ENCODE data around the gene POLA1. TPM values are rescaled to one million over a fixed set of nuclear protein-coding genes. Genes with fewer than 3 reads are reported as not detected.

The POLA1 gene
- total RNA-seq, 4 donors from 2014 or later, result 1.2 to 9.1 (median 5.4) TPM

DNA sequence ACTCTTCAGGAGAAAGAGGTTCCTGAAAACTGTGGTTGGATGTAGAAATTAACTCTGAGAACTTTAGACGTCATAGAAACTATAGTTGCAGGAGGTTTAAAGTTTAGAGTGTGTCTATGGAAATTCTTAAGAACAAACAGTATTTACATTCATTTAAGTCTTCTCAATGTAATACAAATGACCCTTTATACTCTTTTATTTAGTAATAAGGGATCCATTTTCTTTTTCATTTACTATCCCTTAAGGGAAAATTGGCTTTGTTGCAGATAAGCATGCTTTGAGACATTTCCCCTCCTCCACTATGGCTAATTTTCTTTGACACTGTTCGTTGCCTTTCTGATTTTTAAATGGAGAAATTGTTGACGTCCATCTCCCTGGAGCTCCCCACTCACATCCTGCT lies 96.4 kb downstream of the POLA1 start:
- no peak overlapping the region for H3K4me3 ChIP-seq
- DNase-seq, result no peak
- no peak for TF ChIP-seq POLR2AphosphoS5 (IDR thresholded peaks at IDR 0.05)
- no peak for TF ChIP-seq EP300 (IDR thresholded peaks at IDR 0.05; ENCODE audit: low read depth)
- no peak for TF ChIP-seq POLR2A (IDR thresholded peaks at IDR 0.05)
- TF ChIP-seq, protein P1, sequence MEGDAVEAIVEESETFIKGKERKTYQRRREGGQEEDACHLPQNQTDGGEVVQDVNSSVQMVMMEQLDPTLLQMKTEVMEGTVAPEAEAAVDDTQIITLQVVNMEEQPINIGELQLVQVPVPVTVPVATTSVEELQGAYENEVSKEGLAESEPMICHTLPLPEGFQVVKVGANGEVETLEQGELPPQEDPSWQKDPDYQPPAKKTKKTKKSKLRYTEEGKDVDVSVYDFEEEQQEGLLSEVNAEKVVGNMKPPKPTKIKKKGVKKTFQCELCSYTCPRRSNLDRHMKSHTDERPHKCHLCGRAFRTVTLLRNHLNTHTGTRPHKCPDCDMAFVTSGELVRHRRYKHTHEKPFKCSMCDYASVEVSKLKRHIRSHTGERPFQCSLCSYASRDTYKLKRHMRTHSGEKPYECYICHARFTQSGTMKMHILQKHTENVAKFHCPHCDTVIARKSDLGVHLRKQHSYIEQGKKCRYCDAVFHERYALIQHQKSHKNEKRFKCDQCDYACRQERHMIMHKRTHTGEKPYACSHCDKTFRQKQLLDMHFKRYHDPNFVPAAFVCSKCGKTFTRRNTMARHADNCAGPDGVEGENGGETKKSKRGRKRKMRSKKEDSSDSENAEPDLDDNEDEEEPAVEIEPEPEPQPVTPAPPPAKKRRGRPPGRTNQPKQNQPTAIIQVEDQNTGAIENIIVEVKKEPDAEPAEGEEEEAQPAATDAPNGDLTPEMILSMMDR (IDR thresholded peaks at IDR 0.05), result no peak
- no peaks in the 10 kb centered on the region for H3K36me3 ChIP-seq
- 63 to 100% methylated on average over 1 to 3 of the region's 3 CpGs for WGBS, 2 donors (ENCODE audit: low coverage in 1 of 2)
- no peaks in the 10 kb centered on the region for H3K4me1 ChIP-seq
- intact Hi-C loops (cut with DNase I; ENCODE audit: low total_unique reads) (no loop called here), in situ Hi-C loops (cut with MboI; ENCODE audit: low pct_ligation_motif_present in 1 of 4, low pct_unique_long_range_greater_than_20kb in 1 of 4, low sequenced_read_pairs in 3 of 4) (no loop called here)
- H3K27me3 ChIP-seq, result no peaks in the 10 kb centered on the region
- no peak overlapping the region for H3K27ac ChIP-seq
- H3K9me3 ChIP-seq, result no peaks in the 10 kb centered on the region

DNA sequence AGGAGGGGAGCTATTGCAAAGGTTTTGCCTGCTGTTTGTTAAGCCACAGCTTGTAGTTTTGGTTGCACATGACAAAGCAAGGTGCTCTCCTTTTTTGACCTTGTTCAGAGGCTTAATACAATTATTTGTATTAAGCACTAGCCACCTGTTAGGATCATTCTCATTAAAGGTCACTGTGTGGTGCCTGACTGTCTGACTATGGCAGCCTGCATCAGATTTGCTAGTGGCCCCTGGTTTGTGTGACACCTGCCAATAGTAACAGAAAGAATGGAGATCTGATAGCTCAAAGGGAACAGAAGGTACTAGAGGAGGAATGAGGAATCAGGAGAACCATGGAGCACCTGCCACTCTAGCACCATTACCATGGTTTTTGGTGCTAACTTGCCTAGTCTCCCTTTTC lies 102.5 kb downstream of the POLA1 start:
- Histone ChIP-seq H3K4me1 (no peaks in the 10 kb centered on the region), H3K27me3 (no peaks in the 10 kb centered on the region), H3K4me3 (no peak overlapping the region), H3K9me3 (no peaks in the 10 kb centered on the region), H3K27ac (no peak overlapping the region), H3K36me3 (no peaks in the 10 kb centered on the region)
- intact Hi-C loops (cut with DNase I; ENCODE audit: low total_unique reads), result no loop called here
- TF ChIP-seq, protein P1 (IDR thresholded peaks at IDR 0.05), result no peak
- TF ChIP-seq POLR2A (IDR thresholded peaks at IDR 0.05) (no peak), EP300 (IDR thresholded peaks at IDR 0.05; ENCODE audit: low read depth) (no peak), POLR2AphosphoS5 (IDR thresholded peaks at IDR 0.05) (no peak)
- in situ Hi-C loops (cut with MboI; ENCODE audit: low pct_ligation_motif_present in 1 of 4, low pct_unique_long_range_greater_than_20kb in 1 of 4, low sequenced_read_pairs in 3 of 4), result no loop called here
- DNase-seq, result no peak

DNA sequence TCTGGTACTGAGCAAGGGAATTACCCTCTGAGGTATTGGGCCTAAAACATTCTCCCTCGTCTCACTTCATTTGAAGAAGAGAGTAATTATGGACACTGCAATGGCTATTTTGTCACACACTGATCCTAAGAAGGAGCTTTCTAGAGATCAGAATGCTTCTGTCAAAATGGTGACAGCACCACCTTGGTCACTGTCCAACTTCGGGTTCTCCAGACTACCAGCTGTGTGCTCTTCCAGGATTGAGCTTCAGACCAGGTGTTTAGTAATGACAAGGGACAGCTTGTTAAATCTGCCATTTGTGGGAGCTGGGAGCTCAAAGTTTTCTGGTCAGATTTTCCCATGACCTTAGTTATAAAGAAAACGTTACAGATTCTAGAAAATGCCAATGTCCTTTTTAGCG lies 105.4 kb downstream of the POLA1 start:
- in situ Hi-C loops (cut with MboI; ENCODE audit: low pct_ligation_motif_present in 1 of 4, low pct_unique_long_range_greater_than_20kb in 1 of 4, low sequenced_read_pairs in 3 of 4), result no loop called here
- no peak overlapping the region for H3K27ac ChIP-seq
- no peaks in the 10 kb centered on the region for H3K9me3 ChIP-seq
- H3K27me3 ChIP-seq, result no peaks in the 10 kb centered on the region
- H3K4me3 ChIP-seq, result no peak overlapping the region
- H3K36me3 ChIP-seq, result no peaks in the 10 kb centered on the region
- no peak for TF ChIP-seq POLR2AphosphoS5 (IDR thresholded peaks at IDR 0.05)
- TF ChIP-seq, protein P1 (IDR thresholded peaks at IDR 0.05), result no peak
- no peak for TF ChIP-seq POLR2A (IDR thresholded peaks at IDR 0.05)
- TF ChIP-seq EP300 (IDR thresholded peaks at IDR 0.05; ENCODE audit: low read depth), result no peak
- H3K4me1 ChIP-seq, result no peaks in the 10 kb centered on the region
- intact Hi-C loops (cut with DNase I; ENCODE audit: low total_unique reads), result no loop called here
- DNase-seq, result no peak
- 79 to 82% methylated on average over 3 to 4 of the region's 4 CpGs for WGBS, 2 donors (ENCODE audit: low coverage in 1 of 2)

DNA sequence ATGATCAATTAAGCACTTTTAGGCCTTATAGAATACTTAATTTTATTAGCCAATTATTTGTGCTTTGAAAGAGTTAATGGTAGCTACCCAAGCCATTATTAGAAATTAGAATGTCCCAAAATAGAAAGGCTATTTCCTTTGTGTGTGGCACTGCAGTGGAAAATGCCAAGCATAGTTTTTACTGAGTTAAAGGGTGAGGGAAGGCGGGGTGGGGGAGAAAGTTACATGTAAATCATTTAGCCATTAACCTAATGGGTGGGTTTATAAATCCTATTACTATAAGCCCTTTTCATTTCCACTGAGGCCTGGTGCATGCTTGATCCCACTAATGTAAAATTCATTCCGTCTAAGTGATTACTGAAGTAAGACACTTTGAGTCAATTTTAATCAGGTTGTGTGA lies 105.8 kb downstream of the POLA1 start:
- no peaks in the 10 kb centered on the region for H3K36me3 ChIP-seq
- in situ Hi-C loops (cut with MboI; ENCODE audit: low pct_ligation_motif_present in 1 of 4, low pct_unique_long_range_greater_than_20kb in 1 of 4, low sequenced_read_pairs in 3 of 4) (no loop called here), intact Hi-C loops (cut with DNase I; ENCODE audit: low total_unique reads) (no loop called here)
- no peaks in the 10 kb centered on the region for H3K9me3 ChIP-seq
- H3K27me3 ChIP-seq, result no peaks in the 10 kb centered on the region
- no peak overlapping the region for H3K4me3 ChIP-seq
- no peak overlapping the region for H3K27ac ChIP-seq
- TF ChIP-seq POLR2AphosphoS5 (IDR thresholded peaks at IDR 0.05) (no peak), POLR2A (IDR thresholded peaks at IDR 0.05) (no peak), EP300 (IDR thresholded peaks at IDR 0.05; ENCODE audit: low read depth) (no peak)
- TF ChIP-seq, protein P1 (IDR thresholded peaks at IDR 0.05), result no peak
- no peak for DNase-seq
- WGBS, 2 donors (ENCODE audit: low coverage in 1 of 2), result 59% methylated on average over 2 of the region's 2 CpGs; no CpG with 5 or more reads in 1 of the 2 donors
- no peaks in the 10 kb centered on the region for H3K4me1 ChIP-seq

All from transverse colon (tissue), 4 donors.